Occipital lobe (tissue), 2 donors: ENCODE results near the gene ROR2. TPM values are rescaled to one million over a fixed set of nuclear protein-coding genes. Genes with fewer than 3 reads are reported as not detected.
"Not testable (repeated sequence)": the region's sequence is repeated elsewhere in the genome, so short reads cannot be mapped to it uniquely, and the experiment has no call there.

Source experiments
- DNase-seq: peaks from one replicate; lab custom pipeline; 2025; lab: John Stamatoyannopoulos, UW
- total RNA-seq: library from RNA; depleted of rRNA; stranded (reverse); fragments of >200 nt; gene quantifications from one replicate; pipeline ENCODE4 v1.2.3, GENCODE V29; 2014

Gene ROR2
- total RNA-seq, 1 donor from 2014 or later = 0.94 TPM

DNA sequence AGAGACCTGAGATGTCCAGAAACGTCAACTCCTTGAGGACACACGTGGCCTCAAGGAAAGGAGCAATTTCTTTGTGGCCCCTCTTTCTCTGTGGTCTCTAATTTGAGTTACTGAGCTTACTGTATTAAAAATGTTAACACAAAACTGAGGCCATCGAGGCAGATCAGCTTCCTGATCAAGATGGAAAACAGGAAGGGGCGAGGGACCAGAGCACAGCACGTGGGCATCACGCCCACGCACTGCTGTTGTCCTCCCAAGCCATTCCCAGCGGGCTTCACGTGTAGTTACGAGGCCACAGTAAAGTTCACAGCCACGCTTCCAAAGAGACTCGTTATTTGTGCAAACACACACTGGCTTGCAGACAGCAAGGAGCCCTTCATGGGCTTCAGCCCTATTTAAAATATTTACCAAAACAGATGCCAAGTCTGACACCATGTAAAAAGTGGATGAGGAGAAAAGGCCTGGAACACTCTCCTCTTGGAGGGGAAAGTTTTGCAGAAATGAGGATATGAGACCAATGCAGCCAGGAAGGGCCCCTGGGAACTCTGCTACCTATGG lies 149.5 kb downstream of the ROR2 start:
- no peak for DNase-seq

- no peak for DNase-seq
Observed at GRCh38 chr9:91799113-91799744, 150.8 kb downstream of the ROR2 start.

GRCh38 chr9:91798273-91799112 lies 151.5 kb downstream of the ROR2 start:
- not testable (repeated sequence) for DNase-seq

GRCh38 chr9:91797517-91797916 lies 152.5 kb downstream of the ROR2 start:
- not testable (repeated sequence) for DNase-seq

GRCh38 chr9:91796516-91796915 lies 153.5 kb downstream of the ROR2 start:
- DNase-seq = not testable (repeated sequence)

DNA sequence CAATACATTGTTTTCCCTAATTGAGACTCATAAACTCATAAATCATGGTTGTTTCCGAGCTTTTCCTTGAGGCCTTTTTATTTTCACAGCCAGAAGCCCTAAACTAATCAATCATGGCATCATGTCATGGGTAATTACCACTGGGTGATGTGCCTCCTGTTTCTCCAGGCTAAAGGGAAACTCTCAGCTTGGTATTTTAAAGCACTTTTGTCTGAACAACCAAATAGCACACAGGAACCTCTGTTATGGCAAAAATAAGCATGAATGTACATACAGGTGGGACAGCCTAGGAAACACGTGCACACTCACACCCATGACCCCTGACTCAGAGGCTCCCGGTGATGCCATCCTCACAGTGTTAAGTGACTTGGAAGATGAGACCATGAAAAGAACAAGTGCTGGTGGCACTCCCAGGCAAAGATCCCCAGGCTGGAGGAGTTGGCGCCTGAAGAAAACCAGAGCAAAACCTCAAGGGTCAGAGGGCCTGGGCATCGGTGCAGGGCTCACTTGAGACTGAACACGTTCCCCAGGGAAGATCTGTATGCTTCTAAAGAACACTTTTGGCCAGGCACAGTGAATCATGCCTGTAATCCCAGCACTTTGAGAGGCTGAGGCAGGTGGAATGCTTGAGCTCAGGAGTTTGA lies 154.3 kb downstream of the ROR2 start:
- no peak for DNase-seq

- not testable (repeated sequence) for DNase-seq
Observed at GRCh38 chr9:91793371-91793770, 156.7 kb downstream of the ROR2 start.

- no peak for DNase-seq
Observed at GRCh38 chr9:91790917-91791316, 159.1 kb downstream of the ROR2 start.

GRCh38 chr9:91789941-91790340 lies 160.1 kb downstream of the ROR2 start:
- DNase-seq = no peak

DNA sequence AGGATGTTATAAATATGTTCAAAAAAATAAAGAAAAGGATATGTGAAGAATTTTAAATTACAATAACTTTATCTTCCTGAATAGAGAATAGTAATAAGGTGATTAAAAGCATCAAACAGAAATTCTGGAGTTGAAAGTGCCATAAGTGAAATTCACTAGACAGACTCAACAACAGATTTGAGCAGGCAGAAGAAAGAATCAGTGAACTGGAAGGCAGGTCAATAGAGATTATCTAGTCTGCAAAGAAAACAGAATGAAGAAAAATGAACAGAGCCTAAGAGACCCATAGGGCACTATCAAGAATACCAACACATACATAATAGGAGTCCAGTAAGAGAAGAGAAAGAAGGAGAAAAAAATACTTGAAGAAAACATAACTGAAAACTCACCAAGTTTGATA lies 162.1 kb downstream of the ROR2 start:
- DNase-seq = no peak

DNA sequence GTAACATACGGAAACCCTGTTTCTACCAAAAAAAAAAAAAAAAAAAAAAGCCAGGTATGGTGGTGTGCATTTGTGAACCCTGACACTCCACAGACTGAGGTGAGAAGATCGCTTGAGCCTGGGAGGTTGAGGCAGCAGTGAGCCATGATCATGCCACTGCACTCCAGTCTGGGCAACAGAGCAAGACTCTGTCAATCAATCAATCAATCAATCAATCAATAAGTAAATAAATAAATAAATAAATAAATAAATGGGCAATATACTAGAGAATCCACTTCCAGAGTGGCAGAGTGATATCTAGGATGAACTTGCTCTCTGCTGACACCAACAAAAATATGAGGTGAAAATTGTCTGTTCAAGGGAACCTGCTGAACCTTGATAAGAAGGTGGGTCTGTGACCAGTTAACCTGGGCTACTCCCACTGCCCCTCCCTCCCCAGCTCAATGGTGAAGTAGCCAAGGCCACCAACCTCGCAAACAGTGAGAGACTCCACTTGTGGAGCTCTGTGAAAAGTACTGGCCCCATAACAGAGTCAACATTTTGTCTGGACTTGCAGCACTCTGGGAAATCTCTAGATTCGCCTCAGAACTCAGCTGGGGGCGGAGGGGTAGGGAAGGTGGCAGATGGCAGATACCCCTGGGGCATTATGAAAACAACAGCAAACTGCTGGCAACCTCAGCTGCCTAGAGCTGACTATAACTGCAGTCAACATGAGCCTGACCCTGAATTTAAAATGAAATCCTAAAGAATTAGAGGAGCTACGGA lies 163.7 kb downstream of the ROR2 start:
- no peak for DNase-seq

GRCh38 chr9:91785447-91785842 lies 164.6 kb downstream of the ROR2 start:
- DNase-seq = no peak

- no peak for DNase-seq
Observed at GRCh38 chr9:91784673-91785446, 165.2 kb downstream of the ROR2 start.

- DNase-seq = no peak
Observed at GRCh38 chr9:91783876-91784672, 166.0 kb downstream of the ROR2 start.

GRCh38 chr9:91783411-91783810 lies 166.6 kb downstream of the ROR2 start:
- DNase-seq = no peak

DNA sequence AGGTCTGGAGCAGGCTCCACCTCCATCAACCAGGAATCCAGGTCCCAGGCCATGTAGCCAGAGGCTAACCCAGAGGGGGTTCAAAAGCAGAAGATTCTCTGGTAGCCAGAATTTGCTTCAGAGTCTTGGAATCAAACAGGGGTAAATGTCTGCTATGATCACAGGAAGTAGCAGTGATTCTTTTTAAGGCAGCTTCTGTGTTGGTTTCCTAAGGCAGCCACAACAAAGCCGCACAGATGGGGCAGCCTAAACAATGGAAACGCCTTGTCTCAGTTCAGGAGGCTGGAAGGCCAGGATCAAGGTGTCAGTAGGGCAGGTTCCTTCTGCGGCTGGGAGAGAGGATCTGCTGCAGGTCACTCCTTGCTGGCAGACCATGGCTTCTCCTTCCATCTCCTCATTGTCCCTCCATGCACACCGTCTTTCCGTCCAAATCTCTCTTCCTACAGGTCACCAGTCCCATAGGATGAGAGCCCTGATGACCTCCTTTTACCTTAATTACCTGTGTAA lies 167.3 kb downstream of the ROR2 start:
- no peak for DNase-seq

GRCh38 chr9:91781906-91782305 lies 168.1 kb downstream of the ROR2 start:
- DNase-seq = no peak

DNA sequence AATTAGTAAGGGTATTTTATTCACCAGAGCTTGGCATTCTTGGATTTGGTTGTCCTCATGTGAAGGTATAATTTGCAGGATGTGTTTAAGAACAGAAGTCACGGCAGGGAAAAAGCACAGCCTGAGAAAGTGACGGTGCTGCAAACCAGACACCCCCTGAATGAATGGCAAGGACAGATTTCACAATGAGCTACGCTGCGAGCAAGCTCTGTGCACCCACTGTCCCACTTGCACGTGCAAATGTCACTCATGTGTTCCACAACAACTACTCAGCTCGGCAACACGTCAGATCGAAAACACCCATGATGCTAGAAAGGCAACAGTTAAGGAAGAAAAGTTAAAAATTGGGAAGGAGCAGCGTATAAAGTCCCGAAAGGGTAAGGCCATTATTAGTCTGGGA lies 168.9 kb downstream of the ROR2 start:
- DNase-seq = no peak

- DNase-seq = no peak
Observed at GRCh38 chr9:91778031-91778430, 172.0 kb downstream of the ROR2 start.
